Measurements from ENCODE around the gene TUBGCP2. TPM values are rescaled to one million over a fixed set of nuclear protein-coding genes. Genes with fewer than 3 reads are reported as not detected.

Gene TUBGCP2, protein sequence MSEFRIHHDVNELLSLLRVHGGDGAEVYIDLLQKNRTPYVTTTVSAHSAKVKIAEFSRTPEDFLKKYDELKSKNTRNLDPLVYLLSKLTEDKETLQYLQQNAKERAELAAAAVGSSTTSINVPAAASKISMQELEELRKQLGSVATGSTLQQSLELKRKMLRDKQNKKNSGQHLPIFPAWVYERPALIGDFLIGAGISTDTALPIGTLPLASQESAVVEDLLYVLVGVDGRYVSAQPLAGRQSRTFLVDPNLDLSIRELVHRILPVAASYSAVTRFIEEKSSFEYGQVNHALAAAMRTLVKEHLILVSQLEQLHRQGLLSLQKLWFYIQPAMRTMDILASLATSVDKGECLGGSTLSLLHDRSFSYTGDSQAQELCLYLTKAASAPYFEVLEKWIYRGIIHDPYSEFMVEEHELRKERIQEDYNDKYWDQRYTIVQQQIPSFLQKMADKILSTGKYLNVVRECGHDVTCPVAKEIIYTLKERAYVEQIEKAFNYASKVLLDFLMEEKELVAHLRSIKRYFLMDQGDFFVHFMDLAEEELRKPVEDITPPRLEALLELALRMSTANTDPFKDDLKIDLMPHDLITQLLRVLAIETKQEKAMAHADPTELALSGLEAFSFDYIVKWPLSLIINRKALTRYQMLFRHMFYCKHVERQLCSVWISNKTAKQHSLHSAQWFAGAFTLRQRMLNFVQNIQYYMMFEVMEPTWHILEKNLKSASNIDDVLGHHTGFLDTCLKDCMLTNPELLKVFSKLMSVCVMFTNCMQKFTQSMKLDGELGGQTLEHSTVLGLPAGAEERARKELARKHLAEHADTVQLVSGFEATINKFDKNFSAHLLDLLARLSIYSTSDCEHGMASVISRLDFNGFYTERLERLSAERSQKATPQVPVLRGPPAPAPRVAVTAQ
- total RNA-seq (2013), result 56.5 TPM
- 10 to 100 TPM; 25.9 to 78.6 (median 39.3) TPM for polyA plus RNA-seq
- polyA minus RNA-seq, result 66.4 and 80.1 TPM in 2 replicates
- total RNA-seq, result 27.2 to 183 (median 130) reads per million in 11 experiments

DNA sequence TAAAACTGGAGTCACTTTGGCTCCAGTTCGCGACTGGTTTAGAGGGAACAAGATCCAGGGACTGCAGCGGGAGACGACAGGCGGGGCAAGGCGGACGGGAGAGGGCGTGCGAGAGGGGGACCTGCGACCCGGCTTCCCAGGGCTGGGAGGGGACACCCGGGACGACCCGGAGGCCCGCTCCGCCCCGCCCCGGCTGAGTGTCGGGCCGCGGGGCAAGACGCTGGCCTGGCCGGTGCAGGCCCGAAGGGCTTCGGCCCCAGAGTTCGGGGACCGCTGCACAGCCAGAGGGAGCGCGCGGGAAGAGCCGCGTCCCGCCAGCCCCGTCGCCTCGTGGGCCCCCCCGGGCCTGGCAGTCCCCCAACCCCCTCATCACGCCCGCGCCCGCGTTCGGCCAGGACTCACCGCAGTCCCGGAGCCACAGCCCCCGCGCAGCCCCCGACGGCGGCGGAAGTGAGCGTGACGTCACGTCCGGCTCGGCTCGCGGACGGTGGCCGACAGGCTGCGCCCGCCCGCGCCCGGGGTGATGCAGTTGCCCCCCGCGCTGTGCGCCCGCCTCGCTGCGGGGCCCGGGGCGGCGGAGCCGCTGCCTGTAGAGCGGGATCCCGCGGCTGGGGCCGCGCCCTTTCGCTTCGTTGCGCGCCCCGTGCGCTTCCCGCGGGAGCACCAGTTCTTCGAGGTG lies at the start of gene TUBGCP2, which contains the start of gene ZNF511:
TSS of gene TUBGCP2 (minus strand) at position 452 of the 679 bp plus-strand sequence. CDS start 5,931 bp downstream, outside the sequence.
TSS of gene ZNF511 (plus strand) at position 494 of the 679 bp plus-strand sequence. CDS start at position 524, 30 bp downstream.
- Histone ChIP-seq H3K4me1 (ENCODE audit: control insufficient read depth in 1 of 2, insufficient read depth in 2 of 2, low read length in 2 of 2) (peaks cover 37 to 42% of the 10 kb centered on the region in 2 donors), H3K27me3 (ENCODE audit: control insufficient read depth in 2 of 2, insufficient read depth in 2 of 2, low read length in 2 of 2) (no peaks in the 10 kb centered on the region), H2AFZ (ENCODE audit: insufficient read depth, low read depth, low read length, poor library complexity, severe bottlenecking) (peak within 1 kb of the TSS; percentile 78), H3K4me2 (replicated peaks; ENCODE audit: extremely low read depth, low read length, poor library complexity, severe bottlenecking) (peak within 1 kb of the TSS; percentile 75), H4K20me1 (ENCODE audit: insufficient read depth, low read length) (peaks cover 22% of the 10 kb centered on the region), H3K9me3 (replicated peaks in 1 of 2; ENCODE audit: control insufficient read depth in 1 of 2, insufficient read depth in 1 of 2, low read length in 2 of 2) (no peaks in the 10 kb centered on the region), H3K4me3 (replicated peaks in 1 of 3; ENCODE audit: low read depth in 2 of 3, low read length in 3 of 3) (peak within 1 kb of the TSS; percentile 77 to 87 (median 86)), H3K79me2 (ENCODE audit: insufficient read depth, low read length) (peaks cover 51% of the 10 kb centered on the region), H3K9ac (ENCODE audit: insufficient read depth, low read length, poor library complexity, severe bottlenecking) (peak within 1 kb of the TSS; percentile 99), H3K27ac (ENCODE audit: low read depth in 1 of 2, low read length in 2 of 2) (peak within 1 kb of the TSS; percentile 95 to 96), H3K36me3 (replicated peaks in 1 of 2; ENCODE audit: control insufficient read depth in 1 of 2, insufficient read depth in 2 of 2, low read length in 2 of 2) (peaks cover 25 to 45% of the 10 kb centered on the region in 2 donors)
- peaks cover 55 to 66% of the 10 kb centered on the region in 2 donors for H3K36me3 Mint-ChIP-seq
- peak; percentile 83 to 91 (median 87) for DNase-seq
- intact Hi-C loops (cut with micrococcal nuclease), result loop anchor here (2.0 to 5.0 kb wide), 3 partner anchors 30 to 51 kb away; no protein-coding TSS in a partner anchor
- H3K9me3 Mint-ChIP-seq, result peaks cover 0 to 3% (median 0%) of the 10 kb centered on the region in 7 donors
- peak within 1 kb of the TSS; percentile 98 to 99 for H3K4me3 Mint-ChIP-seq
- peak within 1 kb of the TSS; percentile 99 to 100 (median 100) for H3K27ac Mint-ChIP-seq
- peaks cover 34% of the 10 kb centered on the region for H3K4me1 Mint-ChIP-seq
- H3K27me3 Mint-ChIP-seq (ENCODE audit: low read depth in 3 of 3), result peaks cover 0 to 5% (median 0%) of the 10 kb centered on the region in 3 donors
- under 1% methylated on average over 83 of the region's 89 CpGs for WGBS (ENCODE audit: insufficient coverage)
- TF ChIP-seq, protein P1, sequence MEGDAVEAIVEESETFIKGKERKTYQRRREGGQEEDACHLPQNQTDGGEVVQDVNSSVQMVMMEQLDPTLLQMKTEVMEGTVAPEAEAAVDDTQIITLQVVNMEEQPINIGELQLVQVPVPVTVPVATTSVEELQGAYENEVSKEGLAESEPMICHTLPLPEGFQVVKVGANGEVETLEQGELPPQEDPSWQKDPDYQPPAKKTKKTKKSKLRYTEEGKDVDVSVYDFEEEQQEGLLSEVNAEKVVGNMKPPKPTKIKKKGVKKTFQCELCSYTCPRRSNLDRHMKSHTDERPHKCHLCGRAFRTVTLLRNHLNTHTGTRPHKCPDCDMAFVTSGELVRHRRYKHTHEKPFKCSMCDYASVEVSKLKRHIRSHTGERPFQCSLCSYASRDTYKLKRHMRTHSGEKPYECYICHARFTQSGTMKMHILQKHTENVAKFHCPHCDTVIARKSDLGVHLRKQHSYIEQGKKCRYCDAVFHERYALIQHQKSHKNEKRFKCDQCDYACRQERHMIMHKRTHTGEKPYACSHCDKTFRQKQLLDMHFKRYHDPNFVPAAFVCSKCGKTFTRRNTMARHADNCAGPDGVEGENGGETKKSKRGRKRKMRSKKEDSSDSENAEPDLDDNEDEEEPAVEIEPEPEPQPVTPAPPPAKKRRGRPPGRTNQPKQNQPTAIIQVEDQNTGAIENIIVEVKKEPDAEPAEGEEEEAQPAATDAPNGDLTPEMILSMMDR (IDR thresholded peaks at IDR 0.05), result no peak

Measured in CD14-positive monocyte (primary cell).